ENCODE measurements around the gene TBL1X. TPM values are rescaled to one million over a fixed set of nuclear protein-coding genes. Genes with fewer than 3 reads are reported as not detected.

Gene TBL1X
- total and polyA plus RNA-seq, 2 donors (not counting 3 experiments of a cell fraction or from before 2014, with no cell fraction given), result 8.7 to 25.3 TPM

- POLR2A ChIA-PET, result no interaction called here
- no peaks in the 10 kb centered on the region for H3K4me1 ChIP-seq (ENCODE audit: control insufficient read depth, extremely low read depth, insufficient read depth, low read length)
- no peak overlapping the region for H3K4me3 ChIP-seq (replicated peaks in 1 of 3; ENCODE audit: insufficient read depth in 1 of 3, low read depth in 1 of 3, low read length in 3 of 3)
- no peaks in the 10 kb centered on the region for H3K36me3 ChIP-seq (ENCODE audit: control insufficient read depth in 2 of 2, extremely low read depth in 1 of 2, insufficient read depth in 2 of 2, low read length in 2 of 2)
- intact Hi-C loops (cut with micrococcal nuclease), result no loop called here
- DNase-seq (ENCODE audit: low read depth, low spot score), result no peak
- H2AFZ ChIP-seq (ENCODE audit: low read depth, low read length), result no peak overlapping the region
- CTCF ChIA-PET, result no interaction called here
- H3K9ac ChIP-seq (replicated peaks; ENCODE audit: extremely low read depth, insufficient read depth, low read length), result no peak overlapping the region
- no peaks in the 10 kb centered on the region for H3K27me3 ChIP-seq (ENCODE audit: control insufficient read depth in 2 of 2, insufficient read depth in 2 of 2, low read length in 2 of 2)
- no peak overlapping the region for H3K4me2 ChIP-seq (ENCODE audit: insufficient read depth, low read length)
- H3K79me2 ChIP-seq (ENCODE audit: control insufficient read depth, insufficient read depth, low read length), result no peaks in the 10 kb centered on the region
- H4K20me1 ChIP-seq (replicated peaks; ENCODE audit: control insufficient read depth, extremely low read depth, insufficient read depth, low read length), result no peaks in the 10 kb centered on the region
- no peak overlapping the region for H3K27ac ChIP-seq (ENCODE audit: insufficient read depth, low read depth, low read length)
- H3K9me1 ChIP-seq (replicated peaks; ENCODE audit: control insufficient read depth, extremely low read depth, insufficient read depth, low read length), result no peaks in the 10 kb centered on the region
- H3K9me3 ChIP-seq (replicated peaks; ENCODE audit: control insufficient read depth, insufficient read depth, low read length), result no peaks in the 10 kb centered on the region
- no peak for FAIRE-seq
- no peak for TF ChIP-seq POLR2A (IDR thresholded peaks at IDR 0.05; ENCODE audit: low read depth, low read length)
- TF ChIP-seq CTCF (IDR thresholded peaks at IDR 0.05; ENCODE audit: extremely low read depth in 1 of 2, insufficient read depth in 1 of 2, low read depth in 1 of 2, low read length in 2 of 2), result no peak
- TF ChIP-seq GATA2 (IDR thresholded peaks at IDR 0.05; ENCODE audit: insufficient read depth, insufficient read length, low read depth, low read length), result no peak
- dilution Hi-C loops (cut with MboI; ENCODE audit: extremely low pct_ligation_motif_present, low sequenced_read_pairs), result no loop called here
- BruUV-seq (replicated peaks), result no TSS peak
Measured at GRCh38 chrX:9433596-9433995, 31.3 kb upstream of the TBL1X start.

GRCh38 chrX:9434051-9434550 lies 30.8 kb upstream of the TBL1X start:
- no peaks in the 10 kb centered on the region for H3K79me2 ChIP-seq (ENCODE audit: control insufficient read depth, insufficient read depth, low read length)
- no peak overlapping the region for H3K4me3 ChIP-seq (replicated peaks in 1 of 3; ENCODE audit: insufficient read depth in 1 of 3, low read depth in 1 of 3, low read length in 3 of 3)
- no peak overlapping the region for H3K9ac ChIP-seq (replicated peaks; ENCODE audit: extremely low read depth, insufficient read depth, low read length)
- no peaks in the 10 kb centered on the region for H4K20me1 ChIP-seq (replicated peaks; ENCODE audit: control insufficient read depth, extremely low read depth, insufficient read depth, low read length)
- H3K36me3 ChIP-seq (ENCODE audit: control insufficient read depth in 2 of 2, extremely low read depth in 1 of 2, insufficient read depth in 2 of 2, low read length in 2 of 2), result no peaks in the 10 kb centered on the region
- no peak overlapping the region for H3K27ac ChIP-seq (ENCODE audit: insufficient read depth, low read depth, low read length)
- no TSS peak for BruUV-seq (replicated peaks)
- H3K4me1 ChIP-seq (ENCODE audit: control insufficient read depth, extremely low read depth, insufficient read depth, low read length), result no peaks in the 10 kb centered on the region
- FAIRE-seq (no peak), DNase-seq (ENCODE audit: low read depth, low spot score) (no peak)
- no peaks in the 10 kb centered on the region for H3K27me3 ChIP-seq (ENCODE audit: control insufficient read depth in 2 of 2, insufficient read depth in 2 of 2, low read length in 2 of 2)
- POLR2A ChIA-PET, result no interaction called here
- no peak for TF ChIP-seq MAX (IDR thresholded peaks at IDR 0.05; ENCODE audit: insufficient read depth, insufficient read length)
- TF ChIP-seq POLR2AphosphoS5 (IDR thresholded peaks at IDR 0.05; ENCODE audit: insufficient read depth, low read depth, low read length), result no peak
- TF ChIP-seq FOS (IDR thresholded peaks at IDR 0.05; ENCODE audit: borderline replicate concordance, insufficient read depth, low read length), result no peak
- TF ChIP-seq GATA2 (IDR thresholded peaks at IDR 0.05; ENCODE audit: insufficient read depth, insufficient read length, low read depth, low read length), result no peak
- no peak for TF ChIP-seq CTCF (IDR thresholded peaks at IDR 0.05; ENCODE audit: extremely low read depth in 1 of 2, insufficient read depth in 1 of 2, low read depth in 1 of 2, low read length in 2 of 2)
- no peak for TF ChIP-seq POLR2A (IDR thresholded peaks at IDR 0.05; ENCODE audit: low read depth, low read length)
- no peak for TF ChIP-seq MYC (IDR thresholded peaks at IDR 0.05; ENCODE audit: low read depth, low read length)
- TF ChIP-seq EZH2 (IDR thresholded peaks at IDR 0.05; ENCODE audit: borderline replicate concordance, low read depth, low read length, severe bottlenecking), result no peak
- no peak for TF ChIP-seq JUN (IDR thresholded peaks at IDR 0.05; ENCODE audit: borderline replicate concordance, insufficient read depth, insufficient read length, low read depth)
- CTCF ChIA-PET, result no interaction called here
- no peaks in the 10 kb centered on the region for H3K9me1 ChIP-seq (replicated peaks; ENCODE audit: control insufficient read depth, extremely low read depth, insufficient read depth, low read length)
- H3K4me2 ChIP-seq (ENCODE audit: insufficient read depth, low read length), result no peak overlapping the region
- H2AFZ ChIP-seq (ENCODE audit: low read depth, low read length), result no peak overlapping the region
- intact Hi-C loops (cut with micrococcal nuclease) (no loop called here), dilution Hi-C loops (cut with MboI; ENCODE audit: extremely low pct_ligation_motif_present, low sequenced_read_pairs) (no loop called here)
- no peaks in the 10 kb centered on the region for H3K9me3 ChIP-seq (replicated peaks; ENCODE audit: control insufficient read depth, insufficient read depth, low read length)

All from endothelial cell of umbilical vein (primary cell).